HG03571 (cell line): ENCODE measurements around the gene TOP1.
"Not testable (repeated sequence)": the region's sequence is repeated elsewhere in the genome, so short reads cannot be mapped to it uniquely, and the experiment has no call there.

ENCODE experiments used
- ATAC-seq: cut with Tn5 transposase; IDR thresholded peaks from one replicate; pipeline ENCODE4 v1.9.1; 2021; ENCODE audit not compliant: unreplicated experiment

TOP1 gene

DNA sequence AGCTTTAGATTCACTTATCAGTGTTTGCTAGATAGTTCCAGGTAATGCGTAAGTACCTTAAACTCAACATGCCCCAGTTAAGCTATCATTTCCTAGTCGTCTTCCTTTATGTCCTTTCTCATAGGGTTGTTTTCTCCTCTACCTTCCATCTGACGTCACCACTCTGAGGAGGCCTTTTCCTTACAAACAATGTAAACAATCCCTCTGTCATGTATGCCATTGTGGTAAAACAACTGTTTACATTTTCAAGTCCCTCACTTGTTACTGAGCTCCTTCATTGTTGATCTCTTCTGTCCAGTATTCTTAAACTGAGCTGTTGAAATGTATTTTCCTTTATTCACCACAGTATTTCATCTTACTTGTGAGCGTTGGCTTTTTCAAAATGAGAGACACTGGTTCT, 63.3 kb downstream of the TOP1 start:
- ATAC-seq: no peak

DNA sequence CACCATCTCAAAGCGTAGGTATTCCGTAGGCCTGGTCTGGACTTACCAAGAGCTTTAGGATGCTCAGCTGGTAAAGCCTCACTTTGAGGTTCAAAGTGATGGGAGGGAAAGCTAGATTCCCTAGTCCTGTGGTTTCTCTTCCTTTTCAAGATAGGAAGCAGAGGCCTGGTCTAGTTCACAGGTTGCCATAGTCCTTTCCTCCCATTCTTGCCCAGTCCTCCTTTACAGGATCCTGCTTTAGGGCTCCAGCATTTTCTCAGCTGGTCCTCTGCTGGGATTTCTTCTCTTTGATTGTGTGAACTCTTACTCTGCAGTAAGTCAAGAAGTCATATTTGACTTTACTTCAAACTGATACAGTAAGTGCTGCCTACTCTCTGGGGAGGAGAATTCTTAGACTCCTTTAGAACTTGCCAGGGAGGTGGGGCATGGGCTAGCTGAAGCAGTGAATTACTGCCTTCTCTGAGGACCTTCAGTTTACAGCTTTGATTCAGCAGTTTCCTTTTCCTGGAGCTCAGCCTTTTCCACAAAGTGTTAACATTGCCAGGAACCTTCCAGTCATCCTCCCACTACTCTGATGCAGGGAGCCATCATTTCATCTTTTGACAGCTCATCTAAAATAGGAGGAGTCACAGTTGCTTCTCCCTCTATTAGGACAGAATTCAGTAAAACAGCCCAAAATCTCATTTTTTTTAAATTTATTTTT, 65.9 kb downstream of the TOP1 start:
- no peak for ATAC-seq

GRCh38 chr20:41095110-41095969, 66.7 kb downstream of the TOP1 start:
- ATAC-seq: no peak

GRCh38 chr20:41098703-41099250, 70.2 kb downstream of the TOP1 start:
- no peak for ATAC-seq

- no peak for ATAC-seq
Observed at GRCh38 chr20:41100001-41100480, 71.4 kb downstream of the TOP1 start.

GRCh38 chr20:41101660-41102059, 73.0 kb downstream of the TOP1 start:
- no peak for ATAC-seq

DNA sequence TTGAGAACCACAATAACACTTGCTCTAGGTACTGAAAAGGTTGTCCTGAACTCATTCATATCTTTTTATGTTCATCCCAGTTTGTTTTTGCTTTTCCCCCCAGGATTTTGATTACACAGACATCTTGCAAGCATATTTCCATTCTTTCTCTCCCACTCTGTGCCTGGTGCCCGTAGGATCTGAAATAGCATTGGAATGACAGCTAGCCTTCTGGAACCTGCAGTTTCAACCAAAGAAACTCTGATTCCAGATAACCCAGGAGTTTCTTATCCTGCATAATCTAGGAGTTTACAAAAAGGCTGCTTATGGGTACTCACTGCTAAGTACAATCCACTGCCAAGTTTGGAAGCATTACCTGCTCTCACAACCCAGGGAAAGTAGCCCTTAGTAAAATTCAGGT, 79.9 kb downstream of the TOP1 start:
- no peak for ATAC-seq

DNA sequence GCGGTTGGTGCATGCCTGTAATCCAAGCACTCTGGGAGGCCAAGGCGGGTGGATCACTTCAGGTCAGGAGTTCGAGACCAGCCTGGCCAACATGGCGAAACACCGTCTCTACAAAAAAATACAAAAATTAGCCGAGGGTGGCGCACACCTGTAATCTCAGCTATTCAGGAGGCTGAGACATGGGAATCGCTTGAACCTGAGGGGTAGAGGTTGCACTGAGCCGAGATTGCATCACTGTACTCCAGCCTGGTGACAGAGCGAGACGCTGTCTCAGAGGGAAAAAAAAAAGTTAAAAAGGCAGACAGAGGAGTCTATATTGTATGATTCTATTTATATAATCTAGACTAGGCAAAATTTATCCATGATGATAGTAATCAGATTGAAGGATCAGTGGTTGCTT, 81.4 kb downstream of the TOP1 start:
- no peak for ATAC-seq

GRCh38 chr20:41110930-41111577, 82.4 kb downstream of the TOP1 start:
- ATAC-seq: no peak

- ATAC-seq: no peak
Observed at GRCh38 chr20:41111578-41111951, 82.9 kb downstream of the TOP1 start.

- no peak for ATAC-seq
Observed at GRCh38 chr20:41116282-41116956, 87.8 kb downstream of the TOP1 start.

DNA sequence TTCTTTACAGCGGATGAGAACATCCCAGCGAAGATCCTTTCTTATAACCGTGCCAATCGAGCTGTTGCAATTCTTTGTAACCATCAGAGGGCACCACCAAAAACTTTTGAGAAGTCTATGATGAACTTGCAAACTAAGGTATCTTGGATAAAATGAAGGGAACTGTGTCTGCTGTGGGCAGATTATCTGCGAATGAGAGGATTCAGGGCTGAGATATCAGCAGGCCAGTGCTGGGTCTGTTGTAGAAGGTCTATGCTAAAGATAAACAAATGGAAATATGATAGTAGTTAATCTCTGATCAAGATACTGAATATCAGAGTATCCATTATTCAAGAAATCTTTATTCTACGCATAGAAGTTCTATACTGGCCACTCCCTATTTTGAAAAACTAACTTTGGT, 89.5 kb downstream of the TOP1 start:
- not testable (repeated sequence) for ATAC-seq

- ATAC-seq: no peak
Observed at GRCh38 chr20:41118632-41119031, 90.0 kb downstream of the TOP1 start.

DNA sequence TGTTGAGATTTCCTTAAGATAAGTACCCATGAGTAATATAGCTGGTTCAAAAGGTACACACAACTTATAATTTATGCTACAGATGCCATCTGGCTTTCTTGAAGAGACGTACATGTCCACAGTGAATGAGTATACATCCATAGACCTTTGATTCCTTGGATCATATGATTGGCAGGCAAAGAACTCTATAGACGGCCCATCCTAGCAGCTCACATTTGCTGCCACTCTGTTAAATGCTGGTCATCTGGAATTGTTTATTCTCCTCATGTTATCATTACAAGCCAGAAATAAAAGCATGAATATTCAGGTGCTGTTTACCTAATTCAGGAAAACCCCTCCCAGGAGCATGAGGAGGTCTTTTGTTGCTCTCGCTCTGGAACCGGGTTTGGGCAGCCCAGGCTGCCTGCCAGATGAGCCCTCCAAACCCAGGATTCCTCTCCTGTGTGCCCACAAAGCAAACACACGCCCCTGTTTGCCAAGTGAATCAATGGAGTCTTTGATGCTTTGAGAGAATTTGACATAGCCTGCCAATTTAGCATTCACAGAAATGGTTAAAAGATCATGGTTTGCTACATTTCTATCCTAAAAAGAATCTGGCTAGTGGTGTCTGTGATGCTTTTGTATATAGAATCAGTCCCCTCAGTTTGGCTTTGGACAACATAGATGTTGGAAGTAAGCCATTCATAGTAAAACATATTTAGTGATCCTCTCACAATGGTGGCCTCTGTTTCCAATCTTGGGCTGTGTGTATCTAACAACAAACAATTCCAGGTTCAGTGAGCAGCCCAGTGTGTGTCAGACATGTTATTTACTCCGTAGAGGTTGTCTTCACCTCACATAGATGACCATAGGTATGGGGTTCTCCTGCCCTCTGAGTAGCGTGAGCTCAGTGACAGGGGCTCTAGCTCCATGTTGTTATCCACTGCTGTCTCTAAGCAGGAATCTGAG, 91.3 kb downstream of the TOP1 start:
- ATAC-seq: no peak

- ATAC-seq: no peak
Observed at GRCh38 chr20:41121399-41121798, 92.8 kb downstream of the TOP1 start.

DNA sequence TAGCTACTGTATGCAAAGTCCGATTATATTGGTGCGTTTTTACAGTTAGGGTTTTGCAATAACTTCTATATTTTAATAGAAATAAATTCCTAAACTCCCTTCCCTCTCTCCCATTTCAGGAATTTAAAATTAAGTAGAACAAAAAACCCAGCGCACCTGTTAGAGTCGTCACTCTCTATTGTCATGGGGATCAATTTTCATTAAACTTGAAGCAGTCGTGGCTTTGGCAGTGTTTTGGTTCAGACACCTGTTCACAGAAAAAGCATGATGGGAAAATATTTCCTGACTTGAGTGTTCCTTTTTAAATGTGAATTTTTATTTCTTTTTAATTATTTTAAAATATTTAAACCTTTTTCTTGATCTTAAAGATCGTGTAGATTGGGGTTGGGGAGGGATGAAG, 95.0 kb downstream of the TOP1 start:
- ATAC-seq: no peak

DNA sequence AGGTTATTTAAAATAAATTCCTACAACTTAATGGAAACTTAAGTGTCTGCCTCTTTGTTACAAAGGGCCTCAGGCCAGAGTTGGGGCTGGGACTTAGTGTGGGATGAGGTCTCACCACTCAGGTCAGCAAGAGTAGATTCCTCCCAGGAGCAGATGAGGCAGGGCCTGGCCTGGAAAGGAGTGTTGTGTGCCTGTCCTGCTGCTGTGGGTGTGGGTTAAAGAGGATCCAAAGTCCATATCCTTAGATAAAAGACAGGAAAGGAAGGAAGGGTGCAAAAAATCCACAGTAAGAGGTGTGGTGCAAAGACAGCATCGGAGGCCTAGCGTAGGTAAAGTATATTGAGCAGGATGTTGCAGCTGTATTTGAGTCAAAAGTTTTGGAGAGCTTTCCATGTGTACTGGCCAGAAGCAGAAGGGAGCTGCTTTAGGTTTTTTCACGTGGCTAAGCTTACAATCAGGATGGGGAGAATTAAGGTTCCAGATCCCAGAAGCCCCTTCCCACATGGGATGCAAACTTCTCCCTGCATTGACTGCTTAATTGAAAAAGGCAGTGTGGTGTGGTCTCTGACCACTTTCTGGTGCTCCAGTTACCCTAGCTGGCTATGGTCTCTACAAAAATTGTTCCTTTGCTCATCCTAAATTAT, 96.0 kb downstream of the TOP1 start:
- no peak for ATAC-seq

DNA sequence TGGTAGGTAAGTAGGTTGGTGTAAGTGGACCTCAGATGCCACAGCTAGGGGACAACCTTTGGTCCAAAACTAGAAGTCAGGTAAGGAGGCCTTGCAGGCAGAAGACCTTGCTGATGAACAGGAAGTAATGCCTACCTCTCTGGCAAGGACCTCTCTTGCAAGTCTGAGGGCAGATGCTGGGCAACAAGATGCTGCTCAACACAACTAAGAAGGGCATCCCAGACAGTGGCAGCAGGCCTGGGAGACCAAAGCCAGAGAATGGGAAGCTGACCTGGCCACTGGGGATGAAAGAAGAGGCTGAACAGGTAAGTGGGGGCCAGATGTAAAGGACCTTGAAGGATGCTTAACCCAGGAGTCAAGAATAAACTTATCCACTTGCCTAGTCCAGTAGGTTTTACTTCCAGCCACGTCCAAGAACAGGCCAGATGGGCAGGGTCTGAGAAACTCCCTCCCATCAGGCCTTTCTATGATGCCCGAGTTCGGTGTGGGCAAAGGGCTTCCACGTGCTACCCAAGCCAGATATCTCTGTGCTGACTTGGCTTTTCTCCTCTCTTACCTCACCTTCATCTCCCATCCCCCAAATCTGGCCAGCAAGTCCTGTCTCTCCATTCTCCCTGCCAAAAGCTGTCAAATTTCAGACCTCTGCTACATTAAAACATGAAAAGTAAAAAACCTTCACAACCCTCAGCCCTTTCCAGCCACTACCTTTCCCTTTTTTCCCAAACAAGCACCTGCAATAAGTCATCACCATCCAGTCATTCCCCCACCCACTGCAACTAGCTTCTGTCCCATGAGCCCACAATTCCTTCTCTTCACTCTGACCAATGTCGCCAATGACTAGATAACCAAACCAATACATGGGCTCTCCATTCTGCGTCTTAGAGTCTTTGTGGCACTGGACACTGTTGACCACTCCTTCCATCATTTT, 97.2 kb downstream of the TOP1 start:
- ATAC-seq: no peak
